H1 (cell line): ENCODE measurements around the gene SDHAF2. TPM values are rescaled to one million over a fixed set of nuclear protein-coding genes. Genes with fewer than 3 reads are reported as not detected.
A peak's percentile ranks its signal among the peaks of the same experiment; 100 is the strongest.

Experiments
- CTCF ChIA-PET: fragments of 300-600 bp; sonication (Branson Sonifier 250); formaldehyde crosslinking; loops from one replicate; lab custom pipeline; 2021; ENCODE audit not compliant: partially characterized antibody; lab: Charles Lee
- POLR2A ChIA-PET: fragments of 300-600 bp; sonication (Branson Sonifier 250); formaldehyde crosslinking; loops from one replicate; lab custom pipeline; 2021; ENCODE audit warnings: inconsistent platforms; ENCODE audit not compliant: partially characterized antibody; lab: Charles Lee
- DNase-seq, 2 experiments: peaks; one replicate each; pipeline versions ENCODE4 v3.0.0 to v3.0.0-alpha.2; 2010 to 2022; ENCODE audit warnings: low spot score in 2 of 2, low read depth in 1 of 2, mixed read lengths in 1 of 2
- FAIRE-seq: peaks from 2 replicates; lab custom pipeline; 2011; peaks lifted over from hg19 to GRCh38; lab: Jason Lieb, UNC
- H2AFZ ChIP-seq: 2 replicates; pipeline ENCODE4 v1.8.1; 2012; ENCODE audit warnings: low read length, inconsistent platforms
- H2AK5ac ChIP-seq: 2 replicates; pipeline ENCODE4 v1.6.1; 2013; ENCODE audit warnings: low read depth, low read length
- H2BK120ac ChIP-seq: replicated peaks from 2 replicates; pipeline ENCODE3; 2013; ENCODE audit warnings: low read depth, low read length, inconsistent platforms
- H2BK12ac ChIP-seq: 2 replicates; pipeline ENCODE4 v1.6.1; 2013; ENCODE audit warnings: low read depth, low read length
- H2BK15ac ChIP-seq: 2 replicates; pipeline ENCODE4 v1.6.1; 2013; ENCODE audit warnings: low read length
- H2BK20ac ChIP-seq: 2 replicates; pipeline ENCODE4 v1.6.1; 2013; ENCODE audit warnings: low read length
- H2BK5ac ChIP-seq: 2 replicates; pipeline ENCODE4 v1.6.1; 2013; ENCODE audit warnings: low read depth, low read length
- H3K14ac ChIP-seq: 2 replicates; pipeline ENCODE4 v1.6.1; 2013; ENCODE audit warnings: inconsistent platforms; ENCODE audit not compliant: insufficient read length
- H3K18ac ChIP-seq: 2 replicates; pipeline ENCODE4 v1.6.1; 2013; ENCODE audit warnings: low read length; ENCODE audit errors: extremely low read depth
- H3K23ac ChIP-seq: 2 replicates; pipeline ENCODE4 v1.6.1; 2013; ENCODE audit warnings: inconsistent platforms; ENCODE audit not compliant: insufficient read length
- H3K23me2 ChIP-seq: 2 replicates; pipeline ENCODE4 v1.6.1; 2013; ENCODE audit warnings: low read depth, low read length
- H3K27ac ChIP-seq: 2 replicates; pipeline ENCODE4 v1.6.1; 2011; ENCODE audit warnings: low read depth, low read length, inconsistent platforms
- H3K27me3 ChIP-seq, 4 experiments: replicated peaks in 1 of 4; 1 replicate in 1 of 4; 2 replicates in 3 of 4; pipeline versions ENCODE4 v1.6.1 to v1.8.1; 2011 to 2013; ENCODE audit warnings: low read length in 3 of 4, mild to moderate bottlenecking in 3 of 4, inconsistent platforms in 2 of 4, mixed read lengths in 2 of 4, moderate library complexity in 1 of 4; ENCODE audit not compliant: control insufficient read depth in 3 of 4, insufficient read depth in 3 of 4; ENCODE audit errors: extremely low read depth in 1 of 4
- H3K36me3 ChIP-seq, 4 experiments: 2 replicates each; pipeline versions ENCODE4 v1.6.1 to v1.8.1; 2011 to 2013; ENCODE audit warnings: mild to moderate bottlenecking in 4 of 4, low read length in 3 of 4, moderate library complexity in 2 of 4, control low read depth in 1 of 4, inconsistent platforms in 1 of 4; ENCODE audit not compliant: insufficient read depth in 4 of 4, control insufficient read depth in 2 of 4
- H3K4ac ChIP-seq: replicated peaks from 2 replicates; pipeline ENCODE3; 2013; ENCODE audit warnings: low read length, low read depth, mixed read lengths, inconsistent platforms; ENCODE audit not compliant: insufficient read length
- H3K4me1 ChIP-seq, 4 experiments: replicated peaks in 1 of 4; 1 replicate in 1 of 4; 2 replicates in 3 of 4; pipeline versions ENCODE4 v1.6.1 to v1.8.1; 2011 to 2013; ENCODE audit warnings: low read length in 3 of 4, inconsistent platforms in 2 of 4, mixed read lengths in 1 of 4; ENCODE audit not compliant: insufficient read depth in 4 of 4, control insufficient read depth in 3 of 4
- H3K4me2 ChIP-seq, 2 experiments: 2 replicates each; pipeline versions ENCODE4 v1.6.1 to v1.8.1; 2011 to 2013; ENCODE audit warnings: low read depth in 2 of 2, low read length in 2 of 2, control low read depth in 1 of 2, inconsistent platforms in 1 of 2, mild to moderate bottlenecking in 1 of 2; ENCODE audit not compliant: insufficient read depth in 1 of 2
- H3K4me3 ChIP-seq, 4 experiments: fragments of 200-600, 300-600 bp in 1 of 4; sonication (generic), shearing (Covaris generic), sonication (Bioruptor Twin) in 1 of 4; 2 replicates each; pipeline versions ENCODE4 v1.5.1 to v1.8.1; 2011 to 2016; ENCODE audit warnings: low read length in 4 of 4, low read depth in 3 of 4, control low read depth in 2 of 4, inconsistent platforms in 2 of 4, mild to moderate bottlenecking in 2 of 4, mixed read lengths in 1 of 4, moderate library complexity in 1 of 4; ENCODE audit not compliant: insufficient read depth in 2 of 4; ENCODE audit errors: extremely low read depth in 1 of 4
- H3K56ac ChIP-seq: replicated peaks from 2 replicates; pipeline ENCODE3; 2013; ENCODE audit warnings: low read depth, mild to moderate bottlenecking, mixed read lengths, low read length, inconsistent platforms; ENCODE audit not compliant: insufficient read length
- H3K79me1 ChIP-seq: 2 replicates; pipeline ENCODE4 v1.6.1; 2013; ENCODE audit warnings: low read depth, low read length, control low read depth
- H3K79me2 ChIP-seq, 2 experiments: 2 replicates each; pipeline versions ENCODE4 v1.6.1 to v1.8.1; 2012 to 2013; ENCODE audit warnings: low read length in 2 of 2, mild to moderate bottlenecking in 2 of 2, inconsistent platforms in 1 of 2; ENCODE audit not compliant: insufficient read depth in 2 of 2, control insufficient read depth in 1 of 2
- H3K9ac ChIP-seq, 4 experiments: replicated peaks in 1 of 4; 1 replicate in 1 of 4; 2 replicates in 3 of 4; pipeline versions ENCODE4 v1.6.1 to v1.8.1; 2011 to 2013; ENCODE audit warnings: low read depth in 3 of 4, low read length in 3 of 4, control low read depth in 2 of 4, mild to moderate bottlenecking in 2 of 4, moderate library complexity in 2 of 4, inconsistent platforms in 1 of 4; ENCODE audit errors: extremely low read depth in 1 of 4
- H3K9me3 ChIP-seq, 2 experiments: 2 replicates each; pipeline versions ENCODE4 v1.6.1 to v1.8.1; 2012 to 2013; ENCODE audit warnings: mild to moderate bottlenecking in 2 of 2, moderate library complexity in 2 of 2, control low read depth in 1 of 2, inconsistent platforms in 1 of 2, low read depth in 1 of 2, low read length in 1 of 2, mixed read lengths in 1 of 2; ENCODE audit not compliant: insufficient read depth in 2 of 2
- H4K20me1 ChIP-seq, 2 experiments: replicated peaks in 1 of 2; 2 replicates each; pipeline versions ENCODE3 to v1.8.1; 2011 to 2013; ENCODE audit warnings: inconsistent platforms in 2 of 2, low read length in 2 of 2, mild to moderate bottlenecking in 1 of 2; ENCODE audit not compliant: insufficient read depth in 2 of 2, control insufficient read depth in 1 of 2
- H4K5ac ChIP-seq: 2 replicates; pipeline ENCODE4 v1.6.1; 2013; ENCODE audit warnings: low read length, low read depth, mixed read lengths, inconsistent platforms; ENCODE audit not compliant: insufficient read length
- H4K8ac ChIP-seq: 2 replicates; pipeline ENCODE4 v1.8.0; 2013; ENCODE audit warnings: mild to moderate bottlenecking, moderate library complexity, low read length, inconsistent platforms; ENCODE audit not compliant: insufficient read depth; ENCODE audit errors: extremely low read depth
- H4K91ac ChIP-seq: replicated peaks from 2 replicates; pipeline ENCODE3; 2013; ENCODE audit warnings: low read length, mixed read lengths, inconsistent platforms; ENCODE audit not compliant: insufficient read length
- BRCA1 ChIP-seq: IDR thresholded peaks from 2 replicates; pipeline ENCODE4 v1.6.1; 2012; ENCODE audit warnings: low read depth, low read length, improper control_type of control experiment
- RAD21 ChIP-seq, 2 experiments: IDR thresholded peaks in 1 of 2; conservative IDR thresholded peaks in 1 of 2; 2 replicates each; pipeline ENCODE4 v1.6.1; 2011; ENCODE audit warnings: low read depth in 2 of 2, low read length in 2 of 2, improper control_type of control experiment in 1 of 2, inconsistent platforms in 1 of 2, mild to moderate bottlenecking in 1 of 2, moderate library complexity in 1 of 2
- SP2 ChIP-seq: IDR thresholded peaks from 2 replicates; pipeline ENCODE4 v1.6.1; 2012; ENCODE audit warnings: mild to moderate bottlenecking, low read length, inconsistent platforms
- YY1 ChIP-seq: IDR thresholded peaks from 2 replicates; pipeline ENCODE4 v1.6.1; 2011; ENCODE audit warnings: low read depth, mild to moderate bottlenecking, low read length
- WGBS, 2 experiments: shearing (Covaris generic) in 1 of 2; methylation state at CpG; one replicate each; pipeline versions ENCODE4 v1.1.6 to v1.1.7; 2013 to 2015; ENCODE audit warnings: low lambda C conversion rate in 2 of 2, mixed read lengths in 2 of 2, inconsistent platforms in 1 of 2, low coverage in 1 of 2, missing lambda C conversion rate in 1 of 2; ENCODE audit not compliant: insufficient replicate concordance in 2 of 2, insufficient coverage in 1 of 2, insufficient read length in 1 of 2; ENCODE audit errors: extremely low coverage in 1 of 2, missing lambda C conversion rate in 1 of 2; 5-methylcytosine and 5-hydroxymethylcytosine counted together
- polyA plus RNA-seq, 7 experiments: library from polyadenylated mRNA; depleted of rRNA in 3 of 7; stranded (reverse) in 5 of 7; unstranded in 2 of 7; fragments of >200 nt in 5 of 7; fragments of 200-250 nt in 2 of 7; gene quantifications; 1 replicate in 5 of 7; 2 replicates in 1 of 7; 4 replicates in 1 of 7; pipeline versions ENCODE4 v1.2.1 to v1.2.3, GENCODE V29; 2011 to 2013; ENCODE audit warnings: missing spikeins in 2 of 7, mixed read lengths in 2 of 7
- total RNA-seq: library from RNA; stranded (reverse); fragmentation: NEBNext Ultra II Directional; extraction: Animal tissue kit (Norgen Biotek cat#: 25700); gene quantifications from 2 replicates; pipeline ENCODE4 v1.2.1, GENCODE V29; 2021
- TF ChIP-seq, protein P1 (sequence below), 3 experiments: IDR thresholded peaks; 1 replicate in 2 of 3; 2 replicates in 1 of 3; pipeline versions ENCODE4 v1.5.1 to v1.6.1; 2011; ENCODE audit warnings: low read length in 3 of 3, mild to moderate bottlenecking in 3 of 3, inconsistent platforms in 2 of 3, low read depth in 1 of 3, moderate library complexity in 1 of 3; ENCODE audit not compliant: insufficient read depth in 1 of 3; ENCODE audit errors: control extremely low read depth in 1 of 3
- TF ChIP-seq, protein P2 (sequence below): IDR thresholded peaks from 2 replicates; pipeline ENCODE4 v1.6.1; 2012; ENCODE audit warnings: low read length, inconsistent platforms

SDHAF2 gene
- total and polyA plus RNA-seq, 2 of the 8 experiments (the other 6 are each of a cell fraction or from before 2014, with no cell fraction given): 41.0 to 114 TPM

DNA sequence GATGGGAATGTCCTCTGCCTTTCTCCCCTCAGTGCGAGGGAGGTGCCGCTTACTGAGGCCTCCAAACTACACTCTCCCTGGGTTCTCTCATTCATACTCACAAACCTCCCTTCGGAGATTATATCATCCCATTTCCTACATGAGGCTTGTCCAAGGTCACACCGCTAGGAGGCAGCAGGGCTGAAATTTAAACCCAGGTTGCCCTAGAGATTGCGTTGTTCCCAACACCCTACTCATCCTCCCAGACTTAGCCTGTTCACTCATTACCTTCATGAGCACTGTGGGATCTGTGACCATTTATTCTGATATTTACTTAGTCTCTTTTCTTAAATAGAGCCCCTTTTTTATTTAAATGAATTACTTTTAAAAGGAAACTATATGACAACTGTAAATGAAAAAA is 31.1 kb downstream of the SDHAF2 start:
- no peak overlapping the region for H2BK5ac ChIP-seq
- DNase-seq: no peak
- H2BK15ac ChIP-seq: no peak overlapping the region
- no peak overlapping the region for H3K14ac ChIP-seq
- no peak overlapping the region for H3K4me2 ChIP-seq
- no peak overlapping the region for H2BK20ac ChIP-seq
- H2BK12ac ChIP-seq: no peak overlapping the region
- no peak overlapping the region; the same call in 1 of the 2 replicates for H4K8ac ChIP-seq
- no peak overlapping the region for H3K56ac ChIP-seq
- H4K5ac ChIP-seq: no peak overlapping the region
- no peaks in the 10 kb centered on the region for H3K36me3 ChIP-seq
- no peak overlapping the region for H3K9ac ChIP-seq
- peak; percentile 45 for FAIRE-seq
- no peaks in the 10 kb centered on the region; the same call in 1 of the 2 replicates for H3K79me1 ChIP-seq
- WGBS, 2 experiments: 86% methylated on average over 5 of the region's 5 CpGs; no CpG with 5 or more reads in 1 of the 2 experiments
- H3K27me3 ChIP-seq: no peaks in the 10 kb centered on the region
- H2AK5ac ChIP-seq: no peak overlapping the region
- H3K18ac ChIP-seq: no peak overlapping the region
- no peaks in the 10 kb centered on the region for H3K23me2 ChIP-seq
- H3K4ac ChIP-seq: no peak overlapping the region
- H3K23ac ChIP-seq: no peak overlapping the region
- H2BK120ac ChIP-seq: no peak overlapping the region
- H3K4me1 ChIP-seq: no peaks in the 10 kb centered on the region
- H4K91ac ChIP-seq: no peak overlapping the region
- no peak overlapping the region for H2AFZ ChIP-seq
- no peak overlapping the region for H3K27ac ChIP-seq
- no peaks in the 10 kb centered on the region for H4K20me1 ChIP-seq
- H3K4me3 ChIP-seq: no peak overlapping the region
- no peaks in the 10 kb centered on the region for H3K9me3 ChIP-seq
- no peaks in the 10 kb centered on the region for H3K79me2 ChIP-seq
- ChIA-PET CTCF (interaction anchor here (0.9 to 57.8 kb wide), 11 partner anchors 9 to 178 kb away, joined by 3 to 2106 read pairs (median 3); partner anchors contain the start of gene LRRC10B), POLR2A (interaction anchor here (1.1 to 3.2 kb wide), 2 partner anchors 14 kb away, joined by 3 to 12 read pairs; no protein-coding TSS in a partner anchor)
- TF ChIP-seq, protein P1, sequence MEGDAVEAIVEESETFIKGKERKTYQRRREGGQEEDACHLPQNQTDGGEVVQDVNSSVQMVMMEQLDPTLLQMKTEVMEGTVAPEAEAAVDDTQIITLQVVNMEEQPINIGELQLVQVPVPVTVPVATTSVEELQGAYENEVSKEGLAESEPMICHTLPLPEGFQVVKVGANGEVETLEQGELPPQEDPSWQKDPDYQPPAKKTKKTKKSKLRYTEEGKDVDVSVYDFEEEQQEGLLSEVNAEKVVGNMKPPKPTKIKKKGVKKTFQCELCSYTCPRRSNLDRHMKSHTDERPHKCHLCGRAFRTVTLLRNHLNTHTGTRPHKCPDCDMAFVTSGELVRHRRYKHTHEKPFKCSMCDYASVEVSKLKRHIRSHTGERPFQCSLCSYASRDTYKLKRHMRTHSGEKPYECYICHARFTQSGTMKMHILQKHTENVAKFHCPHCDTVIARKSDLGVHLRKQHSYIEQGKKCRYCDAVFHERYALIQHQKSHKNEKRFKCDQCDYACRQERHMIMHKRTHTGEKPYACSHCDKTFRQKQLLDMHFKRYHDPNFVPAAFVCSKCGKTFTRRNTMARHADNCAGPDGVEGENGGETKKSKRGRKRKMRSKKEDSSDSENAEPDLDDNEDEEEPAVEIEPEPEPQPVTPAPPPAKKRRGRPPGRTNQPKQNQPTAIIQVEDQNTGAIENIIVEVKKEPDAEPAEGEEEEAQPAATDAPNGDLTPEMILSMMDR (IDR thresholded peaks at IDR 0.05; ENCODE audit: control extremely low read depth in 1 of 3, insufficient read depth in 1 of 3, low read depth in 1 of 3, low read length in 3 of 3): peak; percentile 26 to 47 (median 29); a peak in 3 of 4 replicates
- 0 out of 4 replicates have a peak, but pooled peaks have one; percentile 5 to 27 for TF ChIP-seq RAD21 (IDR thresholded peaks at IDR 0.05 in 1 of 2, conservative IDR thresholded peaks at IDR 0.05 in 1 of 2; ENCODE audit: low read depth in 2 of 2, low read length in 2 of 2)
- no peak for TF ChIP-seq SP2
- TF ChIP-seq, protein P2, sequence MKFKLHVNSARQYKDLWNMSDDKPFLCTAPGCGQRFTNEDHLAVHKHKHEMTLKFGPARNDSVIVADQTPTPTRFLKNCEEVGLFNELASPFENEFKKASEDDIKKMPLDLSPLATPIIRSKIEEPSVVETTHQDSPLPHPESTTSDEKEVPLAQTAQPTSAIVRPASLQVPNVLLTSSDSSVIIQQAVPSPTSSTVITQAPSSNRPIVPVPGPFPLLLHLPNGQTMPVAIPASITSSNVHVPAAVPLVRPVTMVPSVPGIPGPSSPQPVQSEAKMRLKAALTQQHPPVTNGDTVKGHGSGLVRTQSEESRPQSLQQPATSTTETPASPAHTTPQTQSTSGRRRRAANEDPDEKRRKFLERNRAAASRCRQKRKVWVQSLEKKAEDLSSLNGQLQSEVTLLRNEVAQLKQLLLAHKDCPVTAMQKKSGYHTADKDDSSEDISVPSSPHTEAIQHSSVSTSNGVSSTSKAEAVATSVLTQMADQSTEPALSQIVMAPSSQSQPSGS: no peak
- TF ChIP-seq BRCA1: no peak
- TF ChIP-seq YY1: no peak
- TF ChIP-seq, all 59 proteins: peak for 2
